OCI-M2 (cell line): ENCODE measurements around the gene FAM241A.
"Not testable (repeated sequence)": the region's sequence is repeated elsewhere in the genome, so short reads cannot be mapped to it uniquely, and the experiment has no call there.

ENCODE experiments used
- DNase-seq: peaks from one replicate; lab custom pipeline; 2025; ENCODE audit not compliant: unreplicated experiment; lab: John Stamatoyannopoulos, UW

The FAM241A gene

DNA sequence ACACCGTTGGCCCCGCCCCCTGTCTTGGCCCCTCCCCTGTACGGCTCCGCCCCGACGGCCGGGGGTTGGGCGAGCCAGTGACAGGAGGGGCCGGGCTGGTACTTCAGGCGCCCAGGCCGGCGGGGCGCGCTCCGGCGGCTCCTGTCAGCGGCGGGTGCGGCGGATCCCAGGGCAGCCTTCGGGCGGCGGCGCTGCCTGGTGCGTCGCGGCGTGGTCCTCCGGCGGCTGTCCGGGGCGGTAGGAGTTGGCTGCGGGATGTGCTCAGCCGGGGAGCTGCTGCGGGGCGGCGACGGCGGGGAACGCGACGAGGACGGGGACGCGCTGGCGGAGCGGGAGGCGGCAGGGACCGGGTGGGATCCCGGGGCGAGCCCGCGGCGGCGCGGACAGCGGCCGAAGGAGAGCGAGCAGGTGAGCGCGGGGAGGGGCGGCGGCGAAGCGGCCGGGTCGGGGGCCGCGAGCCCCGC, at the start of gene FAM241A:
FAM241A (plus strand) TSS at position 129 of the 464 bp plus-strand sequence; CDS start at position 256, 127 bp downstream.
- DNase-seq = peak; percentile 8

DNA sequence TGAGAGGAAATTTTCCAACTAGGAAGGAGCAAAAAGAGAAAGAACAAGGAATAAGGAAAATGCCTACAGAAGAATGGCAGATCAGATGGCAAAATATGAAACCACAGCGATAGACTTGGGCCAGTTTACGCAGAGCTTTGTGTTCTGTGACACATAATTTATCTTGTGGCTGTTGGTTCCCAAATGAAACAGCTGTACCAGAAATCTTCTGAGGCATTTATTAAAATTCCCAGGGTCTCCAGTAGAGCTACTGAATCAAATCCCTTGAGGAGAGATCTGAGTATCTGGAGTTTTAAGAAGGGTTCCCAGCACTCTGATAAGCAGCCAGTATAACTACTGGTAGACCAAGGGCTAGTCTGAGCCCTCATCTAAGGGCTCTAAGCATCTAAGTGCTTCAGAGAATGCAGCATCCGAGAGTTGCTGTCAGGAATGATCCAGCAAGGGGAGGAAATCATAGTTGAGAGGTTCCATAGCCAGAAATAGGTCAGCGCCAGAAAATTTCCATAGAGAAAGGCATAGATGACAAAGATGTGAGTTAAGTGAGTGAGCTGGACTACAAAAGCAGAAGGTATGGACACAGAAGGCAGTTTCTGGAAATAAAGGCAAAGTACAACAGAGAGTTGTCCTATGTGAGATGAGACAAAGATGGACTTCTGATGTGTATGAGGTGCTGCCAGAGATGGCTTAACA, 46.3 kb upstream of the FAM241A start:
- DNase-seq = no peak

DNA sequence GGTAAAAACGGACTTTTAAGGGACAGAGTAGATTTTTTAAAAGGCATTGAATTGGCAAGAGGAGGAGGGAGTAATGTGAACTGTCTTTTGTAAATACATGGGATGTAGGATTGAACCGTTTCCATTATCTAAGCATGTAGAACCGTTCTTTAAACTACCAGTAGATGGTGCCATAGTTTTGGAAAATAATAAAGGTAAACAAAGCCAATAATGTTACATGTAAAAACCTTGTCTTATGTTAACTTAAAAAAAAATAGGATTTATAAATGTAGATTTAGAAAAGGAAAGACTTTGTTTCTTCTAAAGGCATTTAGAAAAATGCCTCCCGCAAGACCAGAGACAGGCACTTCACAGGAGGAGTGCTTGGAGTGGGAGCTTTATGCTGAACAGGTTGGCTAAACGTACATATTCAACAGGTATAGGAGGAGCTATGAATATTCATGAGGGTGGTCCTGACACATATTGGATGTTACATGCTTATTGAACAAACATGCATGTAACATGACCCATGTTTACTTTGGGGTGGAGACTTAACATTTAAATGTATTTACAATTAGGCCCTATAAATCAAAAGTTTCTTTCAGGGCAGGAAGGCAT, 45.5 kb upstream of the FAM241A start:
- DNase-seq = no peak

DNA sequence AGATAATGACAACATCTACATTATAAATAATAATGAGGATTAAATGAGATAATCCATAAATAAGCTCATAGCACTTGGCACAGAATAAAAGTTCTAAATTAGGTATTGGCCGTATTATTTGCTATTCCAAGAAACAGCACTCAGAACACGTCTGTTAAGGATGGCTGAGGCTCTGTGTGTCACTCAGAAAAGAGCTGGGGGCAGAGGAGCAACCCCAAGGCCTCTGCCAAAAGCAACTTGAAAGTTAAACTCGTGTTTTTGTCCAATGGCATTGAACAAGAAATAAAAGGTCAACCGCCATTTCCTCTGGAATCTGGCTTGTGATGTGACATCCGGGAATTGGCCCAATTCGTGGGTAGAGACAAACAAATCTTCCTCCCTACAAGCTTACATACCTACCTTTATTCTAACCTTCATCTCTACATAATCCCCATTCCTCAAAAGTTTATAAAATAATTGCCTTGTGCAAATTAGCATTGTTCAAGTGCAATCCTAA, 42.3 kb upstream of the FAM241A start:
- DNase-seq = no peak

DNA sequence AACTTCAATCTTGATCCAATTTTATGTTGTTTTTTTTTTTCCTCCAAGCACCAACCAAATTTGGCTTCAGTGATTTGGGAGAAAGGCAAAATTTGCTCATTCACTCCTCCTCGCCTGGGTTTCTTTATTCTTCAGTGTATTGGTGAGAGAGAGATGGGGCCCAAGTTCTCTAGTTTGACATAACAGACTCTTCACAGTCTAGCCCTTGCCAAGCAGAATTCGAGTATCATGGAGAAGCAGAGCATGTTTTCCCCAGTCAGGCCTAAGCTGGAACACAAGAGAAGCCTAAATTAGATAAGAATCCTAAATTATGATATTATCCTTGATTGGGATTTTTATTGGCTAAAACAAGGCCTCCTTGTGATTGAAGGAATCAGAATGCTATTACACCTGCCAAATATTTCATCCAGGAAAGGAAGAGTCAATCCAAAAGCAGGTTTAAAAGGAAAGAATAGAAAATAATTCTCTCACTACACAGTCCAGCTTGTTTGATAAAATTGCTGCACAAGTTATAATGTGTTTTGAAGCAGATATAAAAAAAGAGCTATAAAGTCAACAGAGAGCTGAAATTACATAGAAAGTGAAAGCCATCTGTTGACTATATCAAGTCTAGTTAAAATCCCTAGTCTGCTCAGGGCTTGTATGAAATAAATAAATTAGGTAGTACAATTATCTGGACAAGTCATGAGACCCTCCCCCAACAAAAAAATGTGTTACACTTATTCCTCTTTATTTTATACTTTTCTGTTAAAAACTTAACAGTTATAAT, 39.9 kb upstream of the FAM241A start:
- DNase-seq = no peak

DNA sequence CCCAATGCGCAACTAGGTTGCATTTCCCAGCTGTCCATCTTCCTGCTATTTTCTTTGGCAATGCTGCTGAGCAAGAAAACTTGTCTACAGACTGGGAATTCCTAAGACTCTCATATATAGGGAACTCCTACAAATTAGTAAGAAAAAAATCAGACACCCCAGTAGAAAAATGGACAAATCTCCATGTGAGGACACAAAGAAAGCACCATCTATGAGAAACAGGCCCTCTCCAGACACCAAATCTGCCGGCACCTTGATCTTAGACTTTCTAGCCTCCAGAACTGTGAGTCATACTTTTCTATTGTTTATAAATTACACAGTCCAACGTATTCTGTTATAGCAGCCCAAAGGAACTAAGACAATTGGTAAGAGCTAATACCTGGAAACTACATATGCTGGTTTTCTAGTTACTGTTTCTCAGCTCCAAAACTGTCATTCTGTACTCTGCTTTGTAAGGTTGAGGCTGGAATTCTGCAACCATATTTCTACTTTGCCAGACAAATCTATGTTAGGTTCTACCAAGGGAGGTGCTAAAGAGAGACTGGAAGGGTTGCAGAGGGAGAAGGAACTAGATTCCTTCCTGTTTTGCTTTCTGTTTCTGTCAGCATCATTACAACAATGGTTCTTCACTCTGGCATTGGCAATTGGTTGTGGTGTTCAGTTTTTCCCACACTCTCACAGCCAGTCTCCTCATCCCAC, 35.7 kb upstream of the FAM241A start:
- DNase-seq = no peak

DNA sequence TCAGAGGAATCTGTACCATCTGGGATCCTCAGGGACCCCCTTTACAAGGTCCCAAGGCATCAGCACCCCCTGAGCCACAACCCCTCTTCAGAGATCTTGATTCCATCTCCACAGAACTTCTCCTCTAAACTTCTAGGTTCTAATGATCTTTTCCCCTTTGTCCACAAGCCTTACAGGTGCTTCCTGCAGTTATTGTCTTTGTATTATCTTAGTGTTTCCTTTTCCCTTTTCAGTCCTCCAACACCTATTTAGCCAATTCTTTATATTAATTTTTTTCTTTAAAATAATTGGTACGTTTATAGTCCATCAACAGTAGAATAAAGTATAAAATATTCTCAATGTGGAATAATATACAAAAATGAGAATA, 35.2 kb upstream of the FAM241A start:
- no peak for DNase-seq

DNA sequence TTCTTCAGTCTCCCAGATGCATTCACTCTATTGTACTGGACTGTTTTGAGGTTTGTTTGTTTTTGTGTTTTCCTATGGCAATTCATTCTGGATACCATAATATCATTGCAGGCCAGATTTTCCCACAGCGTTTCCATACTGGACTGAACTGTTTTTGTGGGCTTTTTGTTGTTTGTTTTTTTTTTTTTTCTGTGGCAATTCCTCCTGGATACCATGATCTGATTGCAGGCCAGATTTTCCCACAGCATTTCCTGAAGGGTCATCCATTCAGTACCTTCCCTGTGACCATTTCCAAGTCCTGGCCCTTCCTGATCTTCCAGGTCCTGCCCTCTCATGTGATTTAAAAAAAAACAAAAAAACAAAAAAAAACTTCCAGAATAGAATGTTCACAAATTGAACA, 33.9 kb upstream of the FAM241A start:
- DNase-seq = no peak

DNA sequence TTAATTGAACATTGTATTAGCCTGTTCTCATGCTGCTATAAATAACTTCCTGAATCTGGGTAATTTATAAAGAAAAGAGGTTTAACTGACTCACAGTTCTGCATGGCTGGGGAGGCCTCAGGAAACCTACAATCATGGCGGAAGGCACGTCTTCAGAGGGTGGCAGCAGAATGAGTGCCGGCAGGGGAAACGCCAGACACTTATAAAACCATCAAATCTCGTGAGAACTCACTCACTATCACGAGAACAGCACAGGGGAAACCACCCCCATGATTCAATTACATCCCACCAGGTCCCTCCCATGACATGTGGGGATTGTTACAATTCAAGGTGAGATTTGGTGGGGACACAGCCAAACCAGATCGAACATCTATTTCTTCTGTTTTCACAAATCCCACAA, 33.2 kb upstream of the FAM241A start:
- DNase-seq = not testable (repeated sequence)

DNA sequence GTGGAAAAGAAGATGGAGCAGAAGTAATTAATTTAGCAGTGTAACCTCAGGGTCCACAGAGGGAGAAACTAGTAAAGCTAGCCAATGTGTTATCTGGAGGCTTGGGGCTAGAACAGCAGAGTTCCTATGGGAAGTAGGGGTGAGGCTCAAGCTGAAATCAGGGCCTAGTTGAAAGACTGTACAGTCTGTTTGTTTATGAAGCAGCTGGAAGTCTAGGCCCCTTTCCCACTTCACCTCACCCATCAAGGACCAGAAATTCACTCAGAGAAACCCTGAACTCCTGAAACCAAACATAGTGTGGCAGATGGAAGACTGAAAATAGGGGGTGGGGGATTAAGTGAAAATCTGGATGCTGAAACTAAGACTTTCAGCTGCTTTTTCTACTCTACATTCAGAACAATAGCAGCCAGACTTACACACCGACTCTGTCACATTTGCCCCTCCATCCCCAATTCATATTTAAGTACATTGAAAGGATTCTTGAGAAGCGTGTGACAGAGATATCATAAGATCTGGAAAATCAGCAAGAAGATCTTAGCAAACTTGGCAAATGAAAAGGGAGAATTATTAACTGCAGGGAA, 32.6 kb upstream of the FAM241A start:
- no peak for DNase-seq

DNA sequence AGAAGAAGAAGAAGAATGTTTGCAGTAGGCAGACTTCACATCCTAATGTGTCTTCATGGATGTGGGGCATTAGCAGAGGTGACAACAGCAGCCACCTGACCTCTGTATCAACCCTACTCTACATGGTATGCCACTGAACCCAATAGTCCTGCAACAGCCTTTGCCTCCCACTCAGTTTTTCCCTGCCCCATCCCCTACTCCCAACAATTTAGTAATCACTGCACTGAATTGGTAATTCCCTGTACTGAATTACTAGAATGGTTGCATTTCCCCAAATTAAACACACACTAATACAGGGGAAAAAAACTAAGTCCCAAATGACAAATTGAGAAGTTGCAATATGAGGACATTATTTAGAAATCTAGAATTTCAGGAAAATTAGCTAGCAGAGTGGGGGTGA, 31.4 kb upstream of the FAM241A start:
- no peak for DNase-seq

DNA sequence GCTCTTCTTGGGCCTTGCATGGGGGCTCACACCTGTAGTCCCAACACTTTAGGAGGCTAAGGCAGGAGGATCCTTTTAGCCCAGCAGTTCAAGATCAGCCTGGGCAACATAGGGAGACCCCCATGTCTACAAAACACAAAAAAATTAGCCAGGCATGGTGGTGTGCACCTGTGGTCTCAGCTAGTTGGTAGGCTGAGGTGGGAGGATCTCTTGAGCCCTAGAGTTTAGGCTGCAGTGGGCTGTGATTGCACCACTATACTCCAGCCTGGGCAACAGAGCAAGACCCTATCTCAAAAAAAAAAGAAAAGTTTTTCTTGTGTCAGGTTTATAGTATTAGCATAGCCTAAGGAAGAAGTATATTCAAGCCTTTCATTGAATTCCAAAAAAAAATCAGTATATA, 30.8 kb upstream of the FAM241A start:
- no peak for DNase-seq

DNA sequence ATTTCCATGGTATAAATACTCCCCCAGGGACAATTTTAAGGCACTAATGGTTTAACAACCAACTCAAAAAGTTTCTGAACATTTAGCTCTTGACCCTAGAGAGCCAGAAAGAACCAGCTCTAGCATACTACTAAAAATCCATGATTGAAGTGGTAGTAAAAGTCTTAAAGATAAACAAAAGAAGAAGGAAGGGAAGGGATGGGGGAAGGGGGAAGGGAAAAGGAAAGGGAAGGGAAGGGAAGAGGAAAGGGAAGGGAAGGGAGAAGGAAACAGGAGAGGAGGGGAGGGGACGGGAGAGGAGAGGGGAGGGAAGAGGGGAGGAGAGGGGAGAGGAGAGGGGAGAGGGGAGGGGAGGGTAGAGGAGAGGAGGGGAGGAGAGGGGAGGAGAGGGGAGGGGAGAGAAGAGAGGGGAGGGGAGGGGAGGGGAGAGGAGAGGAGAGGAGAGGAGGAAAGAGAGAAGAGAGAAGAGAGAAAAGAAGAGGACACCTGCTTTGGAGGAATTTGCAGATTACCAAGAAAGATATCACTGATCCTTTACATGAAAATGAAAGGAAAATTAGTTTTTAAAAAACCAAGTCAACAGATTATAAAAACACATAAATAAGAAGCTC, 26.4 kb upstream of the FAM241A start:
- no peak for DNase-seq

DNA sequence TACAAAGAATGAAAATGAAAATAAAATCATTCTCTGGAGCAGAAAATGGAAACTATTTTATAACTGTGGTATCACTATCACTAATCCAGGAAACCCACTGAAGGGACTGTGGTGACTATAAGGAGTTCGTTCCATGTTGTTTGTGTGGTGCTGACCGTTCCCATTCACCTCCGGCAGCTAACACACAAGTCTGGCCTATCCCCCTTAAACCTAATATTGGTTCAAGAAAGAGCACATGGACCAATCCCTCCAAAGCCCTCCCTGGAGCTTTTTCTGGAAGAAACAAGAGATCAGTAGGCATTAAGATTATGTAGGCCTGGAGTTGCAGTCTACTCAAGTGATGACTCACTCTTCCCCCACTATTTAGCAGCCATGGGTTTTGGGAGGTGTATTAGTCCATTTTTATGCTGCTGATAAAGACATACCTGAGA, 25.9 kb upstream of the FAM241A start:
- DNase-seq = no peak

DNA sequence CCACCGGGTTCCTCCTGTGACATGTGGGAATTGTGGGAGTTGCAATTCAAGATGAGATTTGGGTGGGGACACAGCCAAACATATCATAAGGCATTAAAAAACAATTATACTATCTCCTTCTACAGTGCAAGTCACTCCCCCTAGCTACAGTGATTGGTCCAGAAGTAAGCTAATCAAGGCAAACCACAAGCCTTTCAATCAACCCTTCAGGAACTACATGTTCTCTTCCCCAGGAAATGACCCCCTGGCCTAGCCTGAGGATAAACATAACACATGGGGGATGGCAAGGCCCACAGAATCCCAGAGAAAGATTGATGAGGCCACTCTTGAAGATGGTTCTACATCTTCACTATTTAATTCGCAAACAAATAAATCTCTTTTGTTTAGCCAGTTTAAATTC, 25.2 kb upstream of the FAM241A start:
- DNase-seq = no peak

DNA sequence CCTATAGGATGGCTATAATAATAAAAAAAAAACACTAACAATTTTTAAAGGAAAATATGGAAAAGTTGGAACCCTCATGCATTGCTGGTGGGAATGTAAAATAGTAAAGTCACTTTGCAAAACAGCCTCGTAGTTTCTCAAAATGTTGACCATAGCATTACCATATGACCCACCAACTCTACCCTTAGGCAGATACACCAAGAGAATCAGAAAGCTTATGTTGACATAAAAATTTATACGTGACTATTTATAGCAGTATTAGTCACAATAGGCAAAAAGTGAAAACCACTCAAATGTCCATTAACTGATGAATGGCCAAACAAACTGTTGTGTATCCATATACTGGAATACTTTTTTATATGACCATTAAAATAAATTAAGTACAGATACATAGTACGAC, 19.8 kb upstream of the FAM241A start:
- no peak for DNase-seq

DNA sequence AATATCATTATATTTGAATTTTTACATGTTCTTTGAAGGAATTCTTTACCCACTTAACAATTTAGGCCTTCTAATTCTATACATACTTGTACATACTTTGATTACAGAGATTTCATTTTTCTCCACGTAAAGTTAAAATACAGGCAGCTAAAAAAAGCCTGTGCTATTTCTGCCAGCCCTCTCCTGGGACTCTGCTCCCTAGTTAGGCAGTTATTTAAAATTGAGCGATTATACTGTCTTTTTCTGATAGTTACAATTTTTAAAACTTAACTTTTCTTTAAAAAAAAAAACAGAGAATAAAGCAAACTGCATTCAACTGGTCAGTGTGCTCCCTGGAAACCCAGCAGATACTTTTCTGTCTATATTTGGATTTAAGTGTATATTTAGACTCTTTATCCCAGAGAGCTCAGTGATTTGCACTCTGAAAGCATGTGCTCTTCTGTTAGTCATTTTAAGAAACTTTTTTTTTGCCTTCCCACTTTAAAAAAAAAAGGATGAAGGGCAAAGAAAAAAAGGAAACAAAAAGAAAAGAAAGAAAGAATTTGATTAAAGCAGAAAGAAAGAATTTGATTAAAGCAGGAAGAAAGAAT, 18.1 kb upstream of the FAM241A start:
- no peak for DNase-seq

DNA sequence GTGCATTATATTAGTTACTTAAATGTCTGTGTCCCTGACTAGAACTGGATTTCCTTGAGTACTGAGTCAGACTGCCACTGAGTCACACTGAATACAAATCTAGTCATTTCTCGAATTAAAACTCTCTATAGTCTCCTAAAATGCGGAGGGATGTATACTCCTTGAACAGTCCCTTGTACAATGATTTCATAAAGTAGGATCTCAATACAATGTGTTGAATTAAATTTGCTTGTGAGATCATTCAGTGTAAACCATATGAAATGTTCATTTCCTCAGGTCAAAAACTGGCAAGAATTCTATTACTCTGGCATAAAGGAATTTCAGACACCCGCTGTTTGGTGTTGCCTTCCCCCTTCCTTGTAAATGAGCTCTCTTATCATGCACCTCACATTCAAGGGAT, 17.5 kb upstream of the FAM241A start:
- DNase-seq = no peak

DNA sequence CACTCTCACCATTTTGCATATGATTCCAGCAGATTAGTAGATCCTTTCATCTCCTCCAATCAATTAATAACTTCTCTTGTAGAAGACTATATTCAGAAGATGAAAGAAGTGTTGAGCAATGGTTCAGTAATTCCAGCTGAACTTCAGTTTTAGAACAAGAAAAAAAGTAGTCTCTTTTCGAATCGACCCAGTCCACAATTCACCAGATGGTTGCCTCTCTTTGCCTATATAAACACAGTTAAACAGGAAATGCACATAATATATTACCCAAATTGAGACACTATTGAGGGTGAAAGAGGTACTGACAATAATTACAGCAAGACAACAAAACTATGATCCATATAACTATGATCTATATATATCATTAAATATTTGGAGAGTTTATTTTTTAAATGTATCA, 16.8 kb upstream of the FAM241A start:
- no peak for DNase-seq

DNA sequence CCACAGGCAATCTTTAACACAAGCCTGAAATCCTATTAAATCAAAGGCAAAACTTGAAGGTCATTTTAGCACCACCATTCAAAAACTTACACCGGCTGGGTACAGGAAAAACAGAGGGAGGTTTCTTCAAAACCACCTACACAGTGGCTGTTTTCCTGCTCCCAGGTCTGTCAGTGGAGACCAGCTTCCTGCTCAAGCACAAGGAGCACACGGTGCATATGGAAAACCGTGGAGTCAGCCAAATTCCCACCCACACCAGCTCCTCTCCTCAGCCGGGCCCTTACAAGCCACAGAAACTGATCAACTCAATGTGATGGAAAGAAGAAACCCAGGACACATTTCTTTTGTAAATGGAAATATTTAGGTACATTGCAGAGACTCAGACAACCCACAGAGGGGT, 14.3 kb upstream of the FAM241A start:
- no peak for DNase-seq
